H9 (cell line): ENCODE data around the gene FANCC. TPM values are rescaled to one million over a fixed set of nuclear protein-coding genes. Genes with fewer than 3 reads are reported as not detected.
A peak's percentile ranks its signal among the peaks of the same experiment; 100 is the strongest.

Experiments used
- DNase-seq: peaks from one replicate; pipeline ENCODE4 v3.0.0-alpha.2; 2017
- H2AFZ ChIP-seq: one replicate; pipeline ENCODE4 v1.6.1; 2013; ENCODE audit warnings: mild to moderate bottlenecking, low read length, control low read depth, moderate library complexity
- H2AK5ac ChIP-seq: 2 replicates; pipeline ENCODE4 v1.6.1; 2013; ENCODE audit warnings: low read length, control low read depth, mixed read lengths; ENCODE audit not compliant: insufficient read length
- H2BK120ac ChIP-seq: one replicate; pipeline ENCODE4 v1.6.1; 2013; ENCODE audit warnings: low read depth, mild to moderate bottlenecking, low read length, control low read depth, inconsistent platforms; ENCODE audit not compliant: poor library complexity, severe bottlenecking
- H2BK12ac ChIP-seq: 2 replicates; pipeline ENCODE4 v1.6.1; 2013; ENCODE audit warnings: low read length, control low read depth, mixed read lengths, low read depth; ENCODE audit not compliant: insufficient read length
- H2BK15ac ChIP-seq: 2 replicates; pipeline ENCODE4 v1.6.1; 2013; ENCODE audit warnings: low read depth, low read length, control low read depth
- H2BK20ac ChIP-seq: one replicate; pipeline ENCODE4 v1.6.1; 2013; ENCODE audit warnings: low read depth, mild to moderate bottlenecking, low read length, control low read depth, inconsistent platforms; ENCODE audit not compliant: poor library complexity, severe bottlenecking
- H2BK5ac ChIP-seq: 2 replicates; pipeline ENCODE4 v1.6.1; 2013; ENCODE audit warnings: low read length, control low read depth, mixed read lengths; ENCODE audit not compliant: insufficient read length
- H3K14ac ChIP-seq: 2 replicates; pipeline ENCODE4 v1.6.1; 2013; ENCODE audit warnings: low read length, control low read depth; ENCODE audit not compliant: insufficient read depth
- H3K18ac ChIP-seq: 2 replicates; pipeline ENCODE4 v1.6.1; 2013; ENCODE audit warnings: low read depth, mild to moderate bottlenecking, mixed read lengths, low read length, control low read depth; ENCODE audit not compliant: insufficient read length
- H3K23ac ChIP-seq: 2 replicates; pipeline ENCODE4 v1.6.1; 2013; ENCODE audit warnings: low read length, control low read depth, mixed read lengths, low read depth; ENCODE audit not compliant: insufficient read length
- H3K23me2 ChIP-seq: 2 replicates; pipeline ENCODE4 v1.6.1; 2013; ENCODE audit warnings: low read depth, mild to moderate bottlenecking, mixed read lengths, low read length, control low read depth; ENCODE audit not compliant: insufficient read length, poor library complexity, severe bottlenecking
- H3K27ac ChIP-seq: 2 replicates; pipeline ENCODE4 v1.5.1; 2013; ENCODE audit warnings: low read length, control low read depth, mixed read lengths, low read depth; ENCODE audit not compliant: insufficient read length
- H3K27me3 ChIP-seq: 2 replicates; pipeline ENCODE4 v1.6.1; 2013; ENCODE audit warnings: low read length, control low read depth, inconsistent platforms; ENCODE audit not compliant: insufficient read depth
- H3K4ac ChIP-seq: 2 replicates; pipeline ENCODE4 v1.6.1; 2013; ENCODE audit warnings: low read depth, mild to moderate bottlenecking, control low read depth, inconsistent platforms, low read length, moderate library complexity
- H3K4me1 ChIP-seq: 2 replicates; pipeline ENCODE4 v1.6.1; 2013; ENCODE audit warnings: low read length, control low read depth, inconsistent platforms; ENCODE audit not compliant: insufficient read depth
- H3K4me2 ChIP-seq: 2 replicates; pipeline ENCODE4 v1.6.1; 2013; ENCODE audit warnings: low read length, control low read depth, mixed read lengths; ENCODE audit not compliant: insufficient read length, insufficient read depth
- H3K56ac ChIP-seq: 2 replicates; pipeline ENCODE4 v1.6.1; 2013; ENCODE audit warnings: low read depth, mild to moderate bottlenecking, mixed read lengths, low read length, control low read depth; ENCODE audit not compliant: insufficient read length
- H3K79me1 ChIP-seq: 2 replicates; pipeline ENCODE4 v1.6.1; 2013; ENCODE audit warnings: low read depth, mild to moderate bottlenecking, moderate library complexity, low read length, control low read depth, inconsistent platforms; ENCODE audit not compliant: insufficient read depth, poor library complexity, severe bottlenecking
- H3K79me2 ChIP-seq: 2 replicates; pipeline ENCODE4 v1.6.1; 2013; ENCODE audit warnings: low read length, control low read depth, inconsistent platforms; ENCODE audit not compliant: insufficient read depth
- H3K9ac ChIP-seq: 2 replicates; pipeline ENCODE4 v1.6.1; 2013; ENCODE audit warnings: low read length, control low read depth, mixed read lengths; ENCODE audit not compliant: insufficient read length; ENCODE audit errors: extremely low read depth
- H3K9me3 ChIP-seq: one replicate; pipeline ENCODE4 v1.6.1; 2013; ENCODE audit warnings: low read depth, low read length, inconsistent platforms; ENCODE audit not compliant: control insufficient read depth
- H3T11ph ChIP-seq: one replicate; pipeline ENCODE4 v1.6.1; 2013; ENCODE audit warnings: mild to moderate bottlenecking, low read length, control low read depth, inconsistent platforms
- H4K20me1 ChIP-seq: one replicate; pipeline ENCODE4 v1.6.1; 2013; ENCODE audit not compliant: control insufficient read depth, insufficient read length, insufficient read depth
- H4K5ac ChIP-seq: 2 replicates; pipeline ENCODE4 v1.6.1; 2013; ENCODE audit warnings: low read depth, mild to moderate bottlenecking, mixed read lengths, low read length, control low read depth; ENCODE audit not compliant: insufficient read length
- H4K8ac ChIP-seq: replicated peaks from 2 replicates; pipeline ENCODE4 v1.6.1; 2013; ENCODE audit warnings: low read length, control low read depth, mixed read lengths, low read depth; ENCODE audit not compliant: insufficient read length
- H4K91ac ChIP-seq: 2 replicates; pipeline ENCODE4 v1.6.1; 2013; ENCODE audit warnings: low read depth, mild to moderate bottlenecking, moderate library complexity, mixed read lengths, low read length, control low read depth; ENCODE audit not compliant: insufficient read length
- H3K27ac Mint-ChIP-seq, 3 experiments: 2 replicates in 2 of 3; 3 replicates in 1 of 3; pipeline ENCODE4 v1.8.0; 2020 to 2021; ENCODE audit warnings: mixed read lengths in 3 of 3, mild to moderate bottlenecking in 1 of 3, moderate library complexity in 1 of 3
- H3K27me3 Mint-ChIP-seq: 2 replicates; pipeline ENCODE4 v1.8.0; 2021; ENCODE audit warnings: low read depth, mild to moderate bottlenecking, moderate library complexity, mixed read lengths
- H3K36me3 Mint-ChIP-seq, 3 experiments: 2 replicates in 2 of 3; 3 replicates in 1 of 3; pipeline ENCODE4 v1.8.0; 2020 to 2021; ENCODE audit warnings: low read depth in 3 of 3, mixed read lengths in 3 of 3; ENCODE audit not compliant: insufficient read depth in 1 of 3
- H3K4me1 Mint-ChIP-seq, 2 experiments: 2 replicates each; pipeline ENCODE4 v1.8.0; 2020; ENCODE audit warnings: mixed read lengths in 2 of 2
- H3K4me3 Mint-ChIP-seq, 2 experiments: 2 replicates in 1 of 2; 3 replicates in 1 of 2; pipeline ENCODE4 v1.8.0; 2020 to 2021; ENCODE audit warnings: mild to moderate bottlenecking in 2 of 2, mixed read lengths in 2 of 2, moderate library complexity in 1 of 2
- H3K9me3 Mint-ChIP-seq, 2 experiments: 2 replicates in 1 of 2; 3 replicates in 1 of 2; pipeline ENCODE4 v1.8.0; 2020; ENCODE audit warnings: mild to moderate bottlenecking in 2 of 2, mixed read lengths in 2 of 2, moderate library complexity in 1 of 2
- WGBS: extraction: QIAGEN DNeasy Blood & Tissue Kit; methylation state at CpG from one replicate; pipeline ENCODE4 v1.1.7; 2013; ENCODE audit warnings: missing lambda C conversion rate, low lambda C conversion rate, mixed read lengths; ENCODE audit not compliant: insufficient read length; ENCODE audit errors: extremely low coverage; 5-methylcytosine and 5-hydroxymethylcytosine counted together
- total RNA-seq: library from RNA; stranded (reverse); gene quantifications from 2 replicates; pipeline ENCODE4 v1.2.1, GENCODE V29; 2021
- TF ChIP-seq, protein P1 (sequence below): fragments of 200-600 bp; sonication (generic); conservative IDR thresholded peaks from 3 replicates; pipeline ENCODE4 v1.8.0; 2021; ENCODE audit warnings: antibody characterized with exemption, mild to moderate bottlenecking

FANCC gene
- total RNA-seq, 1 experiment from 2014 or later, result 14.6 TPM

DNA sequence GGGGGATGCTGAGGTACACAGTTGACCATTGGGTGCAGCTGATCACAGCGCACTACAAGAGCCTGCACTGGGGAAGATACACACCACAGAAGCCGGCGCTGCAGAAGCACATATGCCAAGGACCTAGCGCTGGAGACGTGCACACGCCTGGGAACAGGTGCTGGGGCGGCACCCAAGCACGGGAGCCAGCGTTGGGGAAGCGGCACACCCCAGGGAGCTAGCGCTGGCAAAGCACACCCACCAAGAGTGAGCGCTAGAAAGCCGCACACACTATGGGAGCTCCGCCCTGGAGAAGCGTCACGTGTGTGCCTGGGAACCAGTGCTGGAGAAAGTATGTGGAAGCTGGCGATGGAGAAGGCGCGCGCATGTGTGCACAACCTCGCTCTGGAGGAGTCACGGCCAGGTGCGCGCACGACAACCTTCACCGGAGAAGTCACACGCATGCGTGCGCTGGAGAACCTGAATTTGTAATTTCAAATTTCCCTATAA lies 4.5 kb downstream of the FANCC start:
- Histone ChIP-seq H4K20me1 (no peaks in the 10 kb centered on the region), H3K27ac (no peak overlapping the region), H3K27me3 (no peaks in the 10 kb centered on the region), H3K23ac (no peak overlapping the region), H4K91ac (no peak overlapping the region), H4K8ac (no peak overlapping the region), H3K79me2 (no peaks in the 10 kb centered on the region), H2AFZ (no peak overlapping the region), H2BK5ac (no peak overlapping the region), H2BK120ac (no peak overlapping the region), H3K14ac (0 out of 2 replicates have a peak overlapping the region, but pooled peaks have one; percentile 58), H3K4ac (no peak overlapping the region), H2AK5ac (no peak overlapping the region), H3T11ph (no peak overlapping the region), H2BK12ac (no peak overlapping the region), H2BK20ac (no peak overlapping the region), H3K23me2 (peaks cover 7% of the 10 kb centered on the region), H3K4me2 (no peak overlapping the region), H3K79me1 (no peaks in the 10 kb centered on the region), H2BK15ac (no peak overlapping the region), H3K4me1 (no peaks in the 10 kb centered on the region), H4K5ac (no peak overlapping the region), H3K18ac (no peak overlapping the region), H3K9ac (no peak overlapping the region), H3K9me3 (no peaks in the 10 kb centered on the region), H3K56ac (no peak overlapping the region)
- Mint-ChIP-seq H3K4me1 (peaks cover 16 to 24% of the 10 kb centered on the region in 2 experiments), H3K4me3 (peak overlapping the region; percentile 64 to 68), H3K27ac (no peak overlapping the region), H3K9me3 (no peaks in the 10 kb centered on the region), H3K27me3 (no peaks in the 10 kb centered on the region), H3K36me3 (no peaks in the 10 kb centered on the region; a peak in 1 of 7 replicates)
- TF ChIP-seq, protein P1, sequence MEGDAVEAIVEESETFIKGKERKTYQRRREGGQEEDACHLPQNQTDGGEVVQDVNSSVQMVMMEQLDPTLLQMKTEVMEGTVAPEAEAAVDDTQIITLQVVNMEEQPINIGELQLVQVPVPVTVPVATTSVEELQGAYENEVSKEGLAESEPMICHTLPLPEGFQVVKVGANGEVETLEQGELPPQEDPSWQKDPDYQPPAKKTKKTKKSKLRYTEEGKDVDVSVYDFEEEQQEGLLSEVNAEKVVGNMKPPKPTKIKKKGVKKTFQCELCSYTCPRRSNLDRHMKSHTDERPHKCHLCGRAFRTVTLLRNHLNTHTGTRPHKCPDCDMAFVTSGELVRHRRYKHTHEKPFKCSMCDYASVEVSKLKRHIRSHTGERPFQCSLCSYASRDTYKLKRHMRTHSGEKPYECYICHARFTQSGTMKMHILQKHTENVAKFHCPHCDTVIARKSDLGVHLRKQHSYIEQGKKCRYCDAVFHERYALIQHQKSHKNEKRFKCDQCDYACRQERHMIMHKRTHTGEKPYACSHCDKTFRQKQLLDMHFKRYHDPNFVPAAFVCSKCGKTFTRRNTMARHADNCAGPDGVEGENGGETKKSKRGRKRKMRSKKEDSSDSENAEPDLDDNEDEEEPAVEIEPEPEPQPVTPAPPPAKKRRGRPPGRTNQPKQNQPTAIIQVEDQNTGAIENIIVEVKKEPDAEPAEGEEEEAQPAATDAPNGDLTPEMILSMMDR, result no peak
- WGBS, result no CpG with 5 or more reads among the region's 29 CpGs
- DNase-seq, result peak; percentile 77
